Gastrocnemius medialis (tissue), 4 donors: ENCODE measurements around the gene FAM124B.

ENCODE experiments used
- POLR2A ChIP-seq, 2 donors: fragments of 450-650 bp; IDR thresholded peaks; one replicate each; pipeline ENCODE4 v1.6.1; 2017; ENCODE audit warnings: antibody characterized with exemption in 2 of 2, mild to moderate bottlenecking in 2 of 2, moderate library complexity in 2 of 2
- TF ChIP-seq, protein P1 (sequence below), 5 experiments: fragments of 450-650 bp in 3 of 5; fragments of 200-600 bp in 2 of 5; sonication (generic) in 2 of 5; IDR thresholded peaks in 4 of 5; conservative IDR thresholded peaks in 1 of 5; 1 replicate in 4 of 5; 2 replicates in 1 of 5; pipeline ENCODE4 v1.5.1; 2016 to 2019; ENCODE audit warnings: antibody characterized with exemption in 5 of 5, mild to moderate bottlenecking in 3 of 5, moderate library complexity in 3 of 5

- TF ChIP-seq POLR2A (IDR thresholded peaks at IDR 0.05) = no peak
- TF ChIP-seq, protein P1, sequence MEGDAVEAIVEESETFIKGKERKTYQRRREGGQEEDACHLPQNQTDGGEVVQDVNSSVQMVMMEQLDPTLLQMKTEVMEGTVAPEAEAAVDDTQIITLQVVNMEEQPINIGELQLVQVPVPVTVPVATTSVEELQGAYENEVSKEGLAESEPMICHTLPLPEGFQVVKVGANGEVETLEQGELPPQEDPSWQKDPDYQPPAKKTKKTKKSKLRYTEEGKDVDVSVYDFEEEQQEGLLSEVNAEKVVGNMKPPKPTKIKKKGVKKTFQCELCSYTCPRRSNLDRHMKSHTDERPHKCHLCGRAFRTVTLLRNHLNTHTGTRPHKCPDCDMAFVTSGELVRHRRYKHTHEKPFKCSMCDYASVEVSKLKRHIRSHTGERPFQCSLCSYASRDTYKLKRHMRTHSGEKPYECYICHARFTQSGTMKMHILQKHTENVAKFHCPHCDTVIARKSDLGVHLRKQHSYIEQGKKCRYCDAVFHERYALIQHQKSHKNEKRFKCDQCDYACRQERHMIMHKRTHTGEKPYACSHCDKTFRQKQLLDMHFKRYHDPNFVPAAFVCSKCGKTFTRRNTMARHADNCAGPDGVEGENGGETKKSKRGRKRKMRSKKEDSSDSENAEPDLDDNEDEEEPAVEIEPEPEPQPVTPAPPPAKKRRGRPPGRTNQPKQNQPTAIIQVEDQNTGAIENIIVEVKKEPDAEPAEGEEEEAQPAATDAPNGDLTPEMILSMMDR (IDR thresholded peaks at IDR 0.05 in 4 of 5, conservative IDR thresholded peaks at IDR 0.05 in 1 of 5) = no peak
Measured at GRCh38 chr2:224360801-224361251, 41.1 kb downstream of the FAM124B start.
